CD4-positive, alpha-beta T cell treated with Interleukin-6 for 4 hours (primary cell): ENCODE results near the gene DUS2.
"Not testable (repeated sequence)": the region's sequence is repeated elsewhere in the genome, so short reads cannot be mapped to it uniquely, and the experiment has no call there.

ENCODE experiments used
- DNase-seq: peaks from one replicate; pipeline ENCODE4 v3.0.0-alpha.2; 2020; ENCODE audit warnings: mixed read lengths

Gene DUS2

GRCh38 chr16:68078701-68079375 is 55.8 kb downstream of the DUS2 start:
- DNase-seq, result peak; percentile 46

GRCh38 chr16:68079376-68079625 is 56.2 kb downstream of the DUS2 start:
- no peak for DNase-seq

GRCh38 chr16:68079626-68080344 is 56.7 kb downstream of the DUS2 start:
- peak; percentile 81 for DNase-seq

- no peak for DNase-seq
Observed at GRCh38 chr16:68081861-68082628, 59.0 kb downstream of the DUS2 start.

GRCh38 chr16:68082629-68083238 is 59.6 kb downstream of the DUS2 start:
- no peak for DNase-seq

GRCh38 chr16:68083239-68083781 is 60.2 kb downstream of the DUS2 start:
- DNase-seq, result no peak

GRCh38 chr16:68083861-68084503 is 60.9 kb downstream of the DUS2 start:
- no peak for DNase-seq

- DNase-seq, result peak; percentile 89
Observed at GRCh38 chr16:68084504-68085258, 61.6 kb downstream of the DUS2 start.

GRCh38 chr16:68085259-68086071 is 62.4 kb downstream of the DUS2 start, which contains the start of gene NFATC3:
TSS of gene NFATC3 (plus strand) at chr16:68085370. CDS start at chr16:68085682, 312 bp downstream.
- peak; percentile 100 for DNase-seq

- DNase-seq, result no peak
Observed at GRCh38 chr16:68086336-68086841, 63.3 kb downstream of the DUS2 start.

GRCh38 chr16:68086860-68087268 is 63.8 kb downstream of the DUS2 start:
- DNase-seq, result no peak

- DNase-seq, result no peak
Observed at GRCh38 chr16:68087688-68088087, 64.6 kb downstream of the DUS2 start.

GRCh38 chr16:68088130-68088972 is 65.3 kb downstream of the DUS2 start:
- DNase-seq, result no peak

- DNase-seq, result no peak
Observed at GRCh38 chr16:68089067-68089466, 66.0 kb downstream of the DUS2 start.

- peak; percentile 31 for DNase-seq
Observed at GRCh38 chr16:68090130-68090529, 67.0 kb downstream of the DUS2 start.

GRCh38 chr16:68090533-68090932 is 67.4 kb downstream of the DUS2 start:
- no peak for DNase-seq

- DNase-seq, result no peak
Observed at GRCh38 chr16:68091380-68092261, 68.5 kb downstream of the DUS2 start.

- not testable (repeated sequence) for DNase-seq
Observed at GRCh38 chr16:68092275-68092674, 69.2 kb downstream of the DUS2 start.
